Pancreas (tissue), 10 donors: ENCODE measurements around the gene FHOD3. TPM values are rescaled to one million over a fixed set of nuclear protein-coding genes. Genes with fewer than 3 reads are reported as not detected.

Source experiments
- ATAC-seq, 4 donors: fragments of 200-7000 bp; cut with Tn5 transposase; one replicate each; pipeline versions ENCODE4 v1.8.0 to v1.9.1; 2020; ENCODE audit warnings: mild to moderate bottlenecking in 4 of 4, moderate library complexity in 4 of 4
- DNase-seq, 6 donors: peaks; one replicate each; pipeline ENCODE4 v3.0.0-alpha.2; 2020
- FAIRE-seq: peaks from 2 replicates; lab custom pipeline; 2012; peaks lifted over from hg19 to GRCh38; lab: Jason Lieb, UNC
- H3K27ac ChIP-seq, 4 donors: fragments of 200-600 bp; sonication (generic); 1 replicate in 3 of 4; 2 replicates in 1 of 4; pipeline versions ENCODE4 v1.5.0 to v1.8.0; 2020
- H3K27me3 ChIP-seq, 4 donors: fragments of 200-600 bp; one replicate each; pipeline ENCODE4 v1.8.0; 2021
- H3K36me3 ChIP-seq, 3 donors: fragments of 200-600 bp; sonication (generic) in 1 of 3; one replicate each; pipeline versions ENCODE4 v1.5.0 to v1.8.0; 2020 to 2021
- H3K4me1 ChIP-seq, 3 donors: fragments of 200-600 bp; one replicate each; pipeline ENCODE4 v1.8.0; 2021
- H3K4me3 ChIP-seq, 4 donors: fragments of 200-600 bp; sonication (generic) in 2 of 4; one replicate each; pipeline versions ENCODE4 v1.5.0 to v1.8.0; 2020 to 2021
- H3K9me3 ChIP-seq, 4 donors: fragments of 200-600 bp; one replicate each; pipeline ENCODE4 v1.8.0; 2021
- WGBS, 2 donors: extraction: QIAGEN DNeasy Blood & Tissue Kit; methylation state at CpG; one replicate each; pipeline ENCODE4 v1.1.7; 2013; 5-methylcytosine and 5-hydroxymethylcytosine counted together
- intact Hi-C, 3 donors: fragments of 100-400 bp; cut with DNase I; formaldehyde crosslinking; loops; one replicate each; pipeline versions ENCODE4 v1.11.1 to v1.14.2; 2022
- polyA plus RNA-seq, 2 donors: library from polyadenylated mRNA; stranded (reverse); fragments of 200-250 nt; gene quantifications; one replicate each; pipeline ENCODE4 v1.2.3, GENCODE V29; 2013
- total RNA-seq, 6 donors: library from RNA; stranded (reverse); fragmentation: NEBNext Ultra II Directional in 4 of 6; extraction: Animal tissue kit (Norgen Biotek cat#: 25700) in 4 of 6; gene quantifications; one replicate each; pipeline versions ENCODE4 v1.2.1 to v1.2.4, GENCODE V29; 2021 to 2023
- TF ChIP-seq, protein P1 (sequence below), 4 donors: fragments of 200-600 bp; sonication (generic) in 3 of 4; IDR thresholded peaks; one replicate each; pipeline versions ENCODE4 v1.5.0 to v1.8.0; 2021; ENCODE audit warnings: antibody characterized with exemption in 4 of 4
- donor health status: healthy with polysubstance abuse.
- donor health status: DM: no; HTN: no; CAD: no; lungs with moderate emphysema.
- donor health status: DM: no; HTN: no; CAD: no.
- donor health status: control.
- donor health status: control.
- donor health status: Bipolar disorder and iron deficiency.
- donor health status: DM: yes; HTN: yes; CAD: no.
- donor health status: DM: no; HTN: no; CAD: no.
- donor health status: DM: no; HTN: no; CAD: no.
- donor health status: DM: yes; HTN: yes; CAD: no.

Gene FHOD3
- total and polyA plus RNA-seq, 8 donors = 0.25 to 4.3 (median 1.2) TPM

DNA sequence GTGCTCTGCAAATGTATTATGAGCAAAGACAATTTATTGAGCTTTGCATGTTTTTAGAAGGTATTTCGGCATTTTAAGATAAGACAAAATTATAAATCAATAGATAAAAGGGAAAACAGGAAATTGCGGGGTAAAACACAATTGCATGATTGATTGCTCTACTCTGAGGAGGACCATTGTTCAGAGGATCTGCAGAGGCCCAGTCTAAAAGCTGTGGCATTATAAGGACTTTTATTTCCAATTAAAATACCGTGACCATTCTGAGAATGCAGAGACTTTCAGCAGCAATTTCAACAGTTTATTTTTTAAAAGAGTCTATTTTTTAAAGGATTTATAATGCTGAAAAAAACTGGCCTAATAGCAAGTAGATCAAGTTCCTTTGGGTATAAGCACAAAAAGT, 469.3 kb downstream of the FHOD3 start:
- Histone ChIP-seq H3K9me3 (no peaks in the 10 kb centered on the region), H3K27me3 (no peaks in the 10 kb centered on the region), H3K4me3 (no peak overlapping the region), H3K4me1 (no peaks in the 10 kb centered on the region), H3K36me3 (no peaks in the 10 kb centered on the region), H3K27ac (no peak overlapping the region)
- 24 to 29% methylated on average over 3 of the region's 3 CpGs for WGBS, 2 donors
- ATAC-seq (no peak), FAIRE-seq (no peak), DNase-seq (no peak)
- TF ChIP-seq, protein P1, sequence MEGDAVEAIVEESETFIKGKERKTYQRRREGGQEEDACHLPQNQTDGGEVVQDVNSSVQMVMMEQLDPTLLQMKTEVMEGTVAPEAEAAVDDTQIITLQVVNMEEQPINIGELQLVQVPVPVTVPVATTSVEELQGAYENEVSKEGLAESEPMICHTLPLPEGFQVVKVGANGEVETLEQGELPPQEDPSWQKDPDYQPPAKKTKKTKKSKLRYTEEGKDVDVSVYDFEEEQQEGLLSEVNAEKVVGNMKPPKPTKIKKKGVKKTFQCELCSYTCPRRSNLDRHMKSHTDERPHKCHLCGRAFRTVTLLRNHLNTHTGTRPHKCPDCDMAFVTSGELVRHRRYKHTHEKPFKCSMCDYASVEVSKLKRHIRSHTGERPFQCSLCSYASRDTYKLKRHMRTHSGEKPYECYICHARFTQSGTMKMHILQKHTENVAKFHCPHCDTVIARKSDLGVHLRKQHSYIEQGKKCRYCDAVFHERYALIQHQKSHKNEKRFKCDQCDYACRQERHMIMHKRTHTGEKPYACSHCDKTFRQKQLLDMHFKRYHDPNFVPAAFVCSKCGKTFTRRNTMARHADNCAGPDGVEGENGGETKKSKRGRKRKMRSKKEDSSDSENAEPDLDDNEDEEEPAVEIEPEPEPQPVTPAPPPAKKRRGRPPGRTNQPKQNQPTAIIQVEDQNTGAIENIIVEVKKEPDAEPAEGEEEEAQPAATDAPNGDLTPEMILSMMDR (IDR thresholded peaks at IDR 0.05) = no peak
- intact Hi-C loops = loop anchor here in 1 of 3 donors (10.0 kb wide), 1 partner anchor 82 kb away; no protein-coding TSS in a partner anchor

DNA sequence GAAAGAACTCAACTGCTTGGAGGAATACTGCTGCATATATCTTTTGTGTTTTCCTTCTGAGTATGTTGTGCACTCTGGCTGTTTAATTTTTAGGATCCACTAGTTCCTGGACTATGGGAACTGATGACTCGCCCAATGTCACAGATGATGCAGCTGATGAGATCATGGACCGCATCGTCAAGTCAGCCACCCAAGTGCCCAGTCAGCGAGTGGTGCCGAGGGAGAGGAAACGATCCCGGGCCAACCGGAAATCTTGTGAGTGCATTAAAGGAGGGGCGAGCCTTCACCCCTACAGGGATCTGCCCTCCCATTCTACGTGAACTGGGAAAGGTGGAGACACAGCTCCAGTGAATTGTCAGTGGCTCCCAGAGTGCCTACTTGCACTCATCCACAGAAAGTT, 471.7 kb downstream of the FHOD3 start:
- Histone ChIP-seq H3K36me3 (no peaks in the 10 kb centered on the region), H3K27ac (no peak overlapping the region), H3K9me3 (no peaks in the 10 kb centered on the region), H3K4me3 (no peak overlapping the region), H3K27me3 (no peaks in the 10 kb centered on the region), H3K4me1 (no peaks in the 10 kb centered on the region)
- DNase-seq = no peak
- TF ChIP-seq, protein P1 (IDR thresholded peaks at IDR 0.05) = no peak
- no peak for FAIRE-seq
- no peak for ATAC-seq
- WGBS, 2 donors = 87 to 91% methylated on average over 10 of the region's 10 CpGs
- intact Hi-C loops = loop anchor here in 1 of 3 donors (10.0 kb wide), 1 partner anchor 84 kb away; no protein-coding TSS in a partner anchor

DNA sequence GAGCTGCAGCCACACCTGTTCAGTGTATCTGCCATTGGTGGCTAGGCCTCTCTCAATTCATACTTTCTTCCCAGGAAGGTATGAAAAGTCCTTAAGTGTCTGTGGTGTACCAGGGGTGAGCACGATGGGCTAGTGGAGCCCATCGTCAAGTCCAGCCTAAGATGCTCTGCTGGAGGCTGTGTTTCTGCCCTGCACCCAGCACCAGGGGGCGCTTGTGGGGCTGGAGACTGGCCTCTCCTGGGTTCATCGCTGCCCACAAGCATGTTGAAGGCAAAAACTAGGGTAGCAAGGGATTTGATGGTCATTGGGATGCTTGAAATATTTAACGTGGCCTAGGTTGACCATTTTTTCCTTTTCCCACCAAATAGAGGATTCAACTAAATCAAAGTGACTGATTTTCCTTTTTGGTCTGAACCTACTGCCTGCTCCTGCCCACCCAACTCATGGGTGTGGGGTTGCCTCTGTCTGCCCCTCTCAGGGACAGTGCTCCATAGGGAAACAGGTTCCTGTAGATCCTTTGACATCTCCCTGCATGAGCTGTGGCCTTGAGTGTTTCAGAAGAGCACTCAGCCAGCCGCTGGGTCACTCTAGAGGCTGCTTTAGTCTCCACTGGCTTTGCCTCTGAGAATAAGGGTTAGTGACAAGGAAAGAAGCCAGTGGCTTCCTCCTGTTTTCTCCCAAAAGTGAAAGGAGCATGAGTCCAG, 472.2 kb downstream of the FHOD3 start:
- H3K4me1 ChIP-seq = no peaks in the 10 kb centered on the region
- 74 to 77% methylated on average over 6 of the region's 6 CpGs for WGBS, 2 donors
- FAIRE-seq (no peak), DNase-seq (peak in 2 of 6 donors; percentile 47 to 76), ATAC-seq (peak in 3 of 4 donors; percentile 51 to 59 (median 58))
- H3K36me3 ChIP-seq = no peaks in the 10 kb centered on the region
- no peak overlapping the region for H3K4me3 ChIP-seq
- TF ChIP-seq, protein P1 (IDR thresholded peaks at IDR 0.05) = peak in 3 of 4 donors; percentile 7 to 25 (median 8)
- no peaks in the 10 kb centered on the region for H3K9me3 ChIP-seq
- intact Hi-C loops = loop anchor here in 1 of 3 donors (10.0 kb wide), 1 partner anchor 85 kb away; no protein-coding TSS in a partner anchor
- no peak overlapping the region for H3K27ac ChIP-seq
- no peaks in the 10 kb centered on the region for H3K27me3 ChIP-seq

DNA sequence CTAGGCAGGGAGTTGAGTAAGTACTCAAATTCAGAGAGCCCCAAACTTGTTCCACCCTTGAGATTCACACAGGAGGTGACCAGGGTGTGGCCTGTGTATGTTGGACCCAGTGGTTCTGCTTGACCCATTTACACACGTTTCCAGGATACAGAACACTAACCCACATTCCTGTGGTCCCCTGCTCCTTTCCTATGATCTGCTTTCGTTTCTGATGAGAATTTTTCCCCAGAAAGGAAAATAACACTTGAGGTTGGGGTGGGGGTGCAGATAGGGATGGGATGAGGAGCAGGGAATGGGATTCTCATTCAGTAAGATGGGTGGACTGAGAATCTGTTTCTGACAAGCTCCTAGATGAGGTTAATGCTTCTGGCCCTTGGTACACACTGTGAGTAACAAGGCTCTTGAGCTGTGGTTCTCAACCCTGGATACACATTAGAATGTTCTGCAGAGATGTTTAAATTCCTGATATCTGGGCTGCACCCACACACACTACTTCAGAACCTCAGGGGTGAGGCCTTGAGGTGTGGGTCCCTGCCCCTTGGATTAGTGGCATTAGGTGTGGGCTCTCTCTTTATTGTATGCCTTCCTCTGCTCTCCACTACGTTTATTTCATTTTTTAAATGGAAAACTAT, 472.9 kb downstream of the FHOD3 start:
- no peak for DNase-seq
- Histone ChIP-seq H3K36me3 (no peaks in the 10 kb centered on the region), H3K4me3 (no peak overlapping the region), H3K4me1 (no peaks in the 10 kb centered on the region), H3K27ac (no peak overlapping the region), H3K27me3 (no peaks in the 10 kb centered on the region), H3K9me3 (no peaks in the 10 kb centered on the region)
- TF ChIP-seq, protein P1 (IDR thresholded peaks at IDR 0.05) = no peak
- ATAC-seq = no peak
- intact Hi-C loops = no loop called here
- FAIRE-seq = no peak
- 67 to 71% methylated on average over 3 of the region's 3 CpGs for WGBS, 2 donors
